Measurements from ENCODE around the gene NEU1.

GRCh38 chr6:31811645-31812044 is 51.0 kb downstream of the NEU1 start:
- no peak for TF ChIP-seq CTCF (IDR thresholded peaks at IDR 0.05)
- no peak for TF ChIP-seq POLR2A (IDR thresholded peaks at IDR 0.05)
